HEK293T (cell line): ENCODE results near the gene EFCAB11.

Source experiments
- ARNT ChIP-seq: fragments of 450-650 bp; IDR thresholded peaks from 2 replicates; pipeline ENCODE4 v1.6.1; 2017; ENCODE audit warnings: mild to moderate bottlenecking
- ELF4 ChIP-seq: fragments of 450-650 bp; IDR thresholded peaks from 2 replicates; pipeline ENCODE4 v1.6.1; 2017; ENCODE audit warnings: antibody characterized with exemption
- FOXA1 ChIP-seq: fragments of 450-650 bp; IDR thresholded peaks from 2 replicates; pipeline ENCODE4 v1.6.1; 2016; ENCODE audit warnings: mild to moderate bottlenecking
- FOXM1 ChIP-seq: fragments of 450-650 bp; IDR thresholded peaks from 2 replicates; pipeline ENCODE4 v1.6.1; 2017; ENCODE audit warnings: mild to moderate bottlenecking, borderline replicate concordance
- HDGF ChIP-seq: fragments of 450-650 bp; IDR thresholded peaks from 2 replicates; pipeline ENCODE4 v1.6.1; 2017; ENCODE audit warnings: antibody characterized with exemption, borderline replicate concordance
- L3MBTL2 ChIP-seq: fragments of 450-650 bp; conservative IDR thresholded peaks from 2 replicates; pipeline ENCODE4 v1.6.1; 2016; ENCODE audit warnings: mild to moderate bottlenecking
- LEF1 ChIP-seq: fragments of 450-650 bp; IDR thresholded peaks from 2 replicates; pipeline ENCODE4 v1.6.1; 2017; ENCODE audit warnings: mild to moderate bottlenecking, borderline replicate concordance
- NFRKB ChIP-seq: fragments of 450-650 bp; IDR thresholded peaks from 2 replicates; pipeline ENCODE4 v1.6.1; 2016; ENCODE audit warnings: mild to moderate bottlenecking, moderate library complexity
- SP1 ChIP-seq: fragments of 450-650 bp; IDR thresholded peaks from 2 replicates; pipeline ENCODE4 v1.6.1; 2017
- SUZ12 ChIP-seq: fragments of 450-650 bp; IDR thresholded peaks from 2 replicates; pipeline ENCODE4 v1.6.1; 2016; ENCODE audit warnings: mild to moderate bottlenecking
- ZNF384 ChIP-seq: fragments of 450-650 bp; IDR thresholded peaks from 2 replicates; pipeline ENCODE4 v1.6.1; 2016
- TF ChIP-seq, protein P1 (sequence below): fragments of 450-650 bp; IDR thresholded peaks from 2 replicates; pipeline ENCODE4 v1.6.1; 2016

GRCh38 chr14:89927186-89927865 is 27.2 kb downstream of the EFCAB11 start:
- TF ChIP-seq HDGF = no peak
- TF ChIP-seq FOXM1 = no peak
- TF ChIP-seq ELF4 = no peak
- TF ChIP-seq SP1 = no peak
- no peak for TF ChIP-seq LEF1
- TF ChIP-seq ZNF384 = no peak
- TF ChIP-seq FOXA1 = no peak
- TF ChIP-seq SUZ12 = no peak
- TF ChIP-seq, protein P1, sequence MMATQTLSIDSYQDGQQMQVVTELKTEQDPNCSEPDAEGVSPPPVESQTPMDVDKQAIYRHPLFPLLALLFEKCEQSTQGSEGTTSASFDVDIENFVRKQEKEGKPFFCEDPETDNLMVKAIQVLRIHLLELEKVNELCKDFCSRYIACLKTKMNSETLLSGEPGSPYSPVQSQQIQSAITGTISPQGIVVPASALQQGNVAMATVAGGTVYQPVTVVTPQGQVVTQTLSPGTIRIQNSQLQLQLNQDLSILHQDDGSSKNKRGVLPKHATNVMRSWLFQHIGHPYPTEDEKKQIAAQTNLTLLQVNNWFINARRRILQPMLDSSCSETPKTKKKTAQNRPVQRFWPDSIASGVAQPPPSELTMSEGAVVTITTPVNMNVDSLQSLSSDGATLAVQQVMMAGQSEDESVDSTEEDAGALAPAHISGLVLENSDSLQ = no peak
- no peak for TF ChIP-seq NFRKB
- TF ChIP-seq ARNT = no peak
- no peak for TF ChIP-seq L3MBTL2
